ENCODE results near the gene NOXO1.
A peak's percentile ranks its signal among the peaks of the same experiment; 100 is the strongest.
"Not testable (repeated sequence)": the region's sequence is repeated elsewhere in the genome, so short reads cannot be mapped to it uniquely, and the experiment has no call there.

NOXO1 gene

GRCh38 chr16:2019921-2020831 lies 38.9 kb upstream of the NOXO1 start:
- no peak overlapping the region for H3K4me3 ChIP-seq (ENCODE audit: low read depth, low read length)
- no peak for TF ChIP-seq CTCF (IDR thresholded peaks at IDR 0.05; ENCODE audit: low read depth, low read length)

DNA sequence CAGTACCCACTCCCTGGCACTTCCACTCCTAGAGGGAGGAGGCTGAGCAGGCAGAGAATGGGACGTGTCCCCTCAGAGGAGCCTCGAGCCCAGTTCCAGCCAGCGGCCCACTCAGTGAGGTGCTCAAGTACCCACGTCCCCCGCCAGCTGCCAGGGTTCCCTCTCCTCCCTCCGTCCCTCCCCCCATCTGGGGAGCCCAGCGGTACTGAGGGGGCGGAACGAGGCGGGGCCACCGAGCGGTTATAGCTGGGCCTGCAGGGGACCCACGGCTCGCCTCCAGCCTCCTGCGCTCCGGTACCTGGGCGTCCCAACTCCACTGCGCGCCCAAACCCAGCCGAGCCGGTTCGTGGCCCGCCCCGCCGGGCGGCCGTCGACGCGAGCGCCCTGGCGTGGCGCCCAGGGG lies 38.2 kb upstream of the NOXO1 start, which contains the start of gene NPW:
Gene NPW, plus strand, starts transcription at position 268 of the 403 bp plus-strand sequence.
- no peak for TF ChIP-seq CTCF (IDR thresholded peaks at IDR 0.05; ENCODE audit: low read depth, low read length)
- H3K4me3 ChIP-seq (ENCODE audit: low read depth, low read length): no peak within 1 kb of the TSS

- no peak overlapping the region for H3K4me3 ChIP-seq (ENCODE audit: low read depth, low read length)
- TF ChIP-seq CTCF (IDR thresholded peaks at IDR 0.05; ENCODE audit: low read depth, low read length): peak; percentile 38; the same call in 1 of the 2 replicates
Measured at GRCh38 chr16:2016407-2016922, 35.2 kb upstream of the NOXO1 start.

- TF ChIP-seq CTCF (IDR thresholded peaks at IDR 0.05; ENCODE audit: low read depth, low read length): no peak
- H3K4me3 ChIP-seq (ENCODE audit: low read depth, low read length): no peak overlapping the region
Measured at GRCh38 chr16:2015947-2016208, 34.6 kb upstream of the NOXO1 start.

GRCh38 chr16:2015117-2015946 lies 34.1 kb upstream of the NOXO1 start:
- H3K4me3 ChIP-seq (ENCODE audit: low read depth, low read length): no peak overlapping the region
- no peak for TF ChIP-seq CTCF (IDR thresholded peaks at IDR 0.05; ENCODE audit: low read depth, low read length)

DNA sequence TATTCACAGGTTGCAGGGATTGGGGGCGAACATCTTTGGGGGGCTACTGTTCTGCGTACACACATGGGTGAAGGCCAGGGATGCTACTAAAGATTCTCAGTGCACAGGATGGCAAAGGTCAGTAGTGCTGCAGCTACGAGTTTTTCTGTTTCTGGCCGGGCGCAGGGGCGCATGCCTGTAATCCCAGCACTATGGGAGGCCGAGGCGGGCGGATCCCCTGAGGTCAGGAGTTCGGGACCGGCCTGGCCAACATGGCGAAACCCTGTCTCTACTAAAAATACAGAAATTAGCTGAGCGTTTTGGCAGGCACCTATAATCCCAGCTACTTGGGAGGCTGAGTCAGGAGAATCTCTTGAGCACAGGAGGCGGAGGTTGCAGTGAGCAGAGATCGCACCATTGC lies 32.3 kb upstream of the NOXO1 start:
- no peak overlapping the region for H3K4me3 ChIP-seq (ENCODE audit: low read depth, low read length)
- TF ChIP-seq CTCF (IDR thresholded peaks at IDR 0.05; ENCODE audit: low read depth, low read length): no peak

- not testable (repeated sequence) for H3K4me3 ChIP-seq (ENCODE audit: low read depth, low read length)
Measured at GRCh38 chr16:2011726-2012125, 30.5 kb upstream of the NOXO1 start.
